Measurements from ENCODE around the gene FUNDC1.
"Not testable (repeated sequence)": the region's sequence is repeated elsewhere in the genome, so short reads cannot be mapped to it uniquely, and the experiment has no call there.

FUNDC1 gene

GRCh38 chrX:44542567-44543325, at the start of gene FUNDC1:
FUNDC1 (minus strand) TSS chrX:44542859; CDS start chrX:44542832, 27 bp downstream.
- DNase-seq (ENCODE audit: low spot score) = peak; percentile 93

GRCh38 chrX:44585866-44586265, 43.2 kb upstream of the FUNDC1 start:
- no peak for DNase-seq (ENCODE audit: low spot score)

- no peak for DNase-seq (ENCODE audit: low spot score)
Measured at GRCh38 chrX:44580466-44580865, 37.8 kb upstream of the FUNDC1 start.

- no peak for DNase-seq (ENCODE audit: low spot score)
Measured at GRCh38 chrX:44572340-44572938, 29.8 kb upstream of the FUNDC1 start.

- DNase-seq (ENCODE audit: low spot score) = no peak
Measured at GRCh38 chrX:44570522-44570921, 27.9 kb upstream of the FUNDC1 start.

GRCh38 chrX:44569122-44569521, 26.5 kb upstream of the FUNDC1 start:
- DNase-seq (ENCODE audit: low spot score) = no peak

GRCh38 chrX:44568196-44568595, 25.5 kb upstream of the FUNDC1 start:
- no peak for DNase-seq (ENCODE audit: low spot score)

- not testable (repeated sequence) for DNase-seq (ENCODE audit: low spot score)
Measured at GRCh38 chrX:44561896-44562295, 19.2 kb upstream of the FUNDC1 start.

- no peak for DNase-seq (ENCODE audit: low spot score)
Measured at GRCh38 chrX:44550563-44550962, 7.9 kb upstream of the FUNDC1 start.

GRCh38 chrX:44545454-44545853, 2.8 kb upstream of the FUNDC1 start:
- DNase-seq (ENCODE audit: low spot score) = not testable (repeated sequence)

- no peak for DNase-seq (ENCODE audit: low spot score)
Measured at GRCh38 chrX:44544036-44544435, 1.4 kb upstream of the FUNDC1 start.

GRCh38 chrX:44536198-44536597, 6.5 kb downstream of the FUNDC1 start:
- DNase-seq (ENCODE audit: low spot score) = no peak

- no peak for DNase-seq (ENCODE audit: low spot score)
Measured at GRCh38 chrX:44529310-44529709, 13.3 kb downstream of the FUNDC1 start.

GRCh38 chrX:44514272-44514671, 28.4 kb downstream of the FUNDC1 start:
- no peak for DNase-seq (ENCODE audit: low spot score)

GRCh38 chrX:44507292-44507691, 35.4 kb downstream of the FUNDC1 start:
- DNase-seq (ENCODE audit: low spot score) = no peak

GRCh38 chrX:44506678-44507077, 36.0 kb downstream of the FUNDC1 start:
- no peak for DNase-seq (ENCODE audit: low spot score)

- no peak for DNase-seq (ENCODE audit: low spot score)
Measured at GRCh38 chrX:44503560-44503959, 39.1 kb downstream of the FUNDC1 start.

GRCh38 chrX:44495091-44495490, 47.6 kb downstream of the FUNDC1 start:
- DNase-seq (ENCODE audit: low spot score) = no peak

- DNase-seq (ENCODE audit: low spot score) = no peak
Measured at GRCh38 chrX:44494357-44494756, 48.3 kb downstream of the FUNDC1 start.

- no peak for DNase-seq (ENCODE audit: low spot score)
Measured at GRCh38 chrX:44489515-44489914, 53.1 kb downstream of the FUNDC1 start.

GRCh38 chrX:44484607-44485146, 58.0 kb downstream of the FUNDC1 start:
- DNase-seq (ENCODE audit: low spot score) = no peak

GRCh38 chrX:44483965-44484606, 58.6 kb downstream of the FUNDC1 start:
- no peak for DNase-seq (ENCODE audit: low spot score)

- no peak for DNase-seq (ENCODE audit: low spot score)
Measured at GRCh38 chrX:44482575-44482974, 60.1 kb downstream of the FUNDC1 start.

All from CD4-positive, alpha-beta T cell treated with Interleukin-15 for 4 hours (primary cell).